GM18868 (cell line): ENCODE data around the gene RCN2.

Experiments used
- ATAC-seq: cut with Tn5 transposase; IDR thresholded peaks from one replicate; pipeline ENCODE4 v1.9.1; 2021; ENCODE audit warnings: mild to moderate bottlenecking, moderate library complexity; ENCODE audit not compliant: unreplicated experiment

Gene RCN2

GRCh38 chr15:76973362-76973743, 41.8 kb downstream of the RCN2 start:
- no peak for ATAC-seq

- ATAC-seq = no peak
Measured at GRCh38 chr15:76973906-76974305, 42.4 kb downstream of the RCN2 start.

GRCh38 chr15:76974456-76975036, 43.0 kb downstream of the RCN2 start:
- ATAC-seq = no peak

GRCh38 chr15:76976141-76976540, 44.6 kb downstream of the RCN2 start:
- ATAC-seq = no peak

- no peak for ATAC-seq
Measured at GRCh38 chr15:76976572-76977270, 45.2 kb downstream of the RCN2 start.

GRCh38 chr15:76978522-76979330, 47.2 kb downstream of the RCN2 start:
- ATAC-seq = no peak

- no peak for ATAC-seq
Measured at GRCh38 chr15:76979331-76979925, 47.9 kb downstream of the RCN2 start.

GRCh38 chr15:76979996-76980520, 48.5 kb downstream of the RCN2 start:
- ATAC-seq = no peak

GRCh38 chr15:76982356-76982755, 50.8 kb downstream of the RCN2 start:
- no peak for ATAC-seq

- ATAC-seq = no peak
Measured at GRCh38 chr15:76982756-76983155, 51.2 kb downstream of the RCN2 start.

- no peak for ATAC-seq
Measured at GRCh38 chr15:76983590-76984375, 52.2 kb downstream of the RCN2 start.

- no peak for ATAC-seq
Measured at GRCh38 chr15:76986743-76987142, 55.2 kb downstream of the RCN2 start.

- no peak for ATAC-seq
Measured at GRCh38 chr15:76987276-76987675, 55.7 kb downstream of the RCN2 start.

GRCh38 chr15:76987896-76988860, 56.6 kb downstream of the RCN2 start:
- peak; percentile 80 for ATAC-seq

- ATAC-seq = peak; percentile 7
Measured at GRCh38 chr15:76988867-76989780, 57.6 kb downstream of the RCN2 start.

- no peak for ATAC-seq
Measured at GRCh38 chr15:76991048-76991447, 59.5 kb downstream of the RCN2 start.

- no peak for ATAC-seq
Measured at GRCh38 chr15:76991741-76992645, 60.4 kb downstream of the RCN2 start.
